ENCODE measurements around the gene ITGA5. TPM values are rescaled to one million over a fixed set of nuclear protein-coding genes. Genes with fewer than 3 reads are reported as not detected.
A peak's percentile ranks its signal among the peaks of the same experiment; 100 is the strongest.

ITGA5 gene
- total RNA-seq, 1 donor from 2014 or later = 78.8 TPM

GRCh38 chr12:54423816-54424150, 4.7 kb upstream of the ITGA5 start:
- H3K4me1 ChIP-seq (ENCODE audit: control insufficient read depth in 3 of 3, insufficient read depth in 3 of 3, low read length in 3 of 3) = peaks cover 46 to 55% (median 54%) of the 10 kb centered on the region in 3 donors
- no peaks in the 10 kb centered on the region for H3K9me3 ChIP-seq (ENCODE audit: control insufficient read depth in 3 of 3, low read length in 3 of 3)
- H3K27ac ChIP-seq (ENCODE audit: low read depth, low read length) = no peak overlapping the region
- H3K27me3 ChIP-seq (ENCODE audit: control insufficient read depth in 3 of 3, insufficient read depth in 3 of 3, low read length in 3 of 3) = no peaks in the 10 kb centered on the region
- H3K36me3 ChIP-seq (ENCODE audit: control insufficient read depth in 3 of 3, insufficient read depth in 3 of 3, low read length in 3 of 3) = no peaks in the 10 kb centered on the region
- H3K9ac ChIP-seq (ENCODE audit: low read depth in 1 of 3, low read length in 3 of 3) = no peak overlapping the region
- no peak overlapping the region for H3K4me3 ChIP-seq (ENCODE audit: low read length in 3 of 3)

GRCh38 chr12:54421879-54422250, 2.8 kb upstream of the ITGA5 start:
- peak overlapping the region; percentile 54 for H3K27ac ChIP-seq (ENCODE audit: low read depth, low read length)
- peaks cover 37 to 44% (median 40%) of the 10 kb centered on the region in 3 donors for H3K4me1 ChIP-seq (ENCODE audit: control insufficient read depth in 3 of 3, insufficient read depth in 3 of 3, low read length in 3 of 3)
- H3K9ac ChIP-seq (ENCODE audit: low read depth in 1 of 3, low read length in 3 of 3) = peak overlapping the region in 1 of 3 donors; percentile 16

GRCh38 chr12:54421175-54421878, 2.3 kb upstream of the ITGA5 start:
- Histone ChIP-seq H3K4me3 (ENCODE audit: low read length in 3 of 3) (no peak overlapping the region), H3K9ac (ENCODE audit: low read depth in 1 of 3, low read length in 3 of 3) (no peak overlapping the region), H3K27ac (ENCODE audit: low read depth, low read length) (peak overlapping the region; percentile 88), H3K9me3 (ENCODE audit: control insufficient read depth in 3 of 3, low read length in 3 of 3) (no peaks in the 10 kb centered on the region), H3K36me3 (ENCODE audit: control insufficient read depth in 3 of 3, insufficient read depth in 3 of 3, low read length in 3 of 3) (no peaks in the 10 kb centered on the region), H3K4me1 (ENCODE audit: control insufficient read depth in 3 of 3, insufficient read depth in 3 of 3, low read length in 3 of 3) (peaks cover 37 to 44% (median 42%) of the 10 kb centered on the region in 3 donors), H3K27me3 (ENCODE audit: control insufficient read depth in 3 of 3, insufficient read depth in 3 of 3, low read length in 3 of 3) (no peaks in the 10 kb centered on the region)

More at GRCh38 chr12:54421879-54422250, 2.8 kb upstream of the ITGA5 start:
- Histone ChIP-seq H3K27me3 (ENCODE audit: control insufficient read depth in 3 of 3, insufficient read depth in 3 of 3, low read length in 3 of 3) (no peaks in the 10 kb centered on the region), H3K9me3 (ENCODE audit: control insufficient read depth in 3 of 3, low read length in 3 of 3) (no peaks in the 10 kb centered on the region), H3K36me3 (ENCODE audit: control insufficient read depth in 3 of 3, insufficient read depth in 3 of 3, low read length in 3 of 3) (no peaks in the 10 kb centered on the region), H3K4me3 (ENCODE audit: low read length in 3 of 3) (no peak overlapping the region)

GRCh38 chr12:54420766-54421144, 1.7 kb upstream of the ITGA5 start:
- no peaks in the 10 kb centered on the region for H3K9me3 ChIP-seq (ENCODE audit: control insufficient read depth in 3 of 3, low read length in 3 of 3)
- no peak overlapping the region for H3K9ac ChIP-seq (ENCODE audit: low read depth in 1 of 3, low read length in 3 of 3)
- H3K4me3 ChIP-seq (ENCODE audit: low read length in 3 of 3) = no peak overlapping the region

GRCh38 chr12:54418441-54419087, 502 bp downstream of the ITGA5 start:
- H3K9ac ChIP-seq (ENCODE audit: low read depth in 1 of 3, low read length in 3 of 3) = peak overlapping the region; percentile 79 to 89 (median 80)

More at GRCh38 chr12:54420766-54421144, 1.7 kb upstream of the ITGA5 start:
- no peaks in the 10 kb centered on the region for H3K27me3 ChIP-seq (ENCODE audit: control insufficient read depth in 3 of 3, insufficient read depth in 3 of 3, low read length in 3 of 3)
- peaks cover 41 to 46% (median 42%) of the 10 kb centered on the region in 3 donors for H3K4me1 ChIP-seq (ENCODE audit: control insufficient read depth in 3 of 3, insufficient read depth in 3 of 3, low read length in 3 of 3)
- no peaks in the 10 kb centered on the region for H3K36me3 ChIP-seq (ENCODE audit: control insufficient read depth in 3 of 3, insufficient read depth in 3 of 3, low read length in 3 of 3)
- peak overlapping the region; percentile 88 for H3K27ac ChIP-seq (ENCODE audit: low read depth, low read length)

GRCh38 chr12:54417712-54418440, 1.2 kb downstream of the ITGA5 start:
- Histone ChIP-seq H3K4me1 (ENCODE audit: control insufficient read depth in 3 of 3, insufficient read depth in 3 of 3, low read length in 3 of 3) (peaks cover 53 to 58% (median 54%) of the 10 kb centered on the region in 3 donors), H3K4me3 (ENCODE audit: low read length in 3 of 3) (peak overlapping the region; percentile 81 to 86 (median 85)), H3K9me3 (ENCODE audit: control insufficient read depth in 3 of 3, low read length in 3 of 3) (no peaks in the 10 kb centered on the region)

More at GRCh38 chr12:54418441-54419087, 502 bp downstream of the ITGA5 start:
- Histone ChIP-seq H3K27me3 (ENCODE audit: control insufficient read depth in 3 of 3, insufficient read depth in 3 of 3, low read length in 3 of 3) (no peaks in the 10 kb centered on the region), H3K9me3 (ENCODE audit: control insufficient read depth in 3 of 3, low read length in 3 of 3) (no peaks in the 10 kb centered on the region), H3K36me3 (ENCODE audit: control insufficient read depth in 3 of 3, insufficient read depth in 3 of 3, low read length in 3 of 3) (no peaks in the 10 kb centered on the region), H3K4me3 (ENCODE audit: low read length in 3 of 3) (peak overlapping the region; percentile 81 to 86 (median 85)), H3K27ac (ENCODE audit: low read depth, low read length) (peak overlapping the region; percentile 88), H3K4me1 (ENCODE audit: control insufficient read depth in 3 of 3, insufficient read depth in 3 of 3, low read length in 3 of 3) (peaks cover 46 to 51% (median 47%) of the 10 kb centered on the region in 3 donors)

GRCh38 chr12:54416687-54417603, 2.1 kb downstream of the ITGA5 start:
- peaks cover 62 to 65% (median 63%) of the 10 kb centered on the region in 3 donors for H3K4me1 ChIP-seq (ENCODE audit: control insufficient read depth in 3 of 3, insufficient read depth in 3 of 3, low read length in 3 of 3)
- peak overlapping the region; percentile 81 to 86 (median 85) for H3K4me3 ChIP-seq (ENCODE audit: low read length in 3 of 3)
- H3K9ac ChIP-seq (ENCODE audit: low read depth in 1 of 3, low read length in 3 of 3) = peak overlapping the region in 2 of 3 donors; percentile 80 to 89
- no peaks in the 10 kb centered on the region for H3K36me3 ChIP-seq (ENCODE audit: control insufficient read depth in 3 of 3, insufficient read depth in 3 of 3, low read length in 3 of 3)
- peak overlapping the region; percentile 88 for H3K27ac ChIP-seq (ENCODE audit: low read depth, low read length)
- no peaks in the 10 kb centered on the region for H3K9me3 ChIP-seq (ENCODE audit: control insufficient read depth in 3 of 3, low read length in 3 of 3)
- H3K27me3 ChIP-seq (ENCODE audit: control insufficient read depth in 3 of 3, insufficient read depth in 3 of 3, low read length in 3 of 3) = no peaks in the 10 kb centered on the region

More at GRCh38 chr12:54417712-54418440, 1.2 kb downstream of the ITGA5 start:
- H3K27me3 ChIP-seq (ENCODE audit: control insufficient read depth in 3 of 3, insufficient read depth in 3 of 3, low read length in 3 of 3) = no peaks in the 10 kb centered on the region
- no peaks in the 10 kb centered on the region for H3K36me3 ChIP-seq (ENCODE audit: control insufficient read depth in 3 of 3, insufficient read depth in 3 of 3, low read length in 3 of 3)
- peak overlapping the region; percentile 79 to 89 (median 80) for H3K9ac ChIP-seq (ENCODE audit: low read depth in 1 of 3, low read length in 3 of 3)
- H3K27ac ChIP-seq (ENCODE audit: low read depth, low read length) = peak overlapping the region; percentile 88

GRCh38 chr12:54415221-54415929, 3.7 kb downstream of the ITGA5 start:
- Histone ChIP-seq H3K27me3 (ENCODE audit: control insufficient read depth in 3 of 3, insufficient read depth in 3 of 3, low read length in 3 of 3) (no peaks in the 10 kb centered on the region), H3K36me3 (ENCODE audit: control insufficient read depth in 3 of 3, insufficient read depth in 3 of 3, low read length in 3 of 3) (peaks cover 0 to 3% (median 0%) of the 10 kb centered on the region in 3 donors), H3K9me3 (ENCODE audit: control insufficient read depth in 3 of 3, low read length in 3 of 3) (no peaks in the 10 kb centered on the region), H3K9ac (ENCODE audit: low read depth in 1 of 3, low read length in 3 of 3) (peak overlapping the region in 1 of 3 donors; percentile 7), H3K27ac (ENCODE audit: low read depth, low read length) (peak overlapping the region; percentile 37), H3K4me1 (ENCODE audit: control insufficient read depth in 3 of 3, insufficient read depth in 3 of 3, low read length in 3 of 3) (peaks cover 60 to 71% (median 61%) of the 10 kb centered on the region in 3 donors), H3K4me3 (ENCODE audit: low read length in 3 of 3) (peak overlapping the region in 2 of 3 donors; percentile 14 to 31)

Data from skeletal muscle tissue (tissue), 4 donors.